Activated T-cell treated with anti-CD3 and anti-CD28 coated beads for 48 hours (primary cell): Measurements from ENCODE around the gene DDI2.
"Not testable (repeated sequence)": the region's sequence is repeated elsewhere in the genome, so short reads cannot be mapped to it uniquely, and the experiment has no call there.

Source experiments
- DNase-seq: peaks from one replicate; pipeline ENCODE4 v3.0.0-alpha.2; 2020; ENCODE audit warnings: low read depth

The DDI2 gene

GRCh38 chr1:15636436-15636835 is 19.2 kb downstream of the DDI2 start:
- no peak for DNase-seq

GRCh38 chr1:15637826-15638225 is 20.6 kb downstream of the DDI2 start:
- no peak for DNase-seq

GRCh38 chr1:15639262-15639661 is 22.0 kb downstream of the DDI2 start:
- no peak for DNase-seq

GRCh38 chr1:15639931-15640330 is 22.7 kb downstream of the DDI2 start:
- DNase-seq = no peak

- DNase-seq = no peak
These were observed 23.4 kb downstream of the DDI2 start for GRCh38 chr1:15640667-15641066.

- no peak for DNase-seq
These were observed 32.7 kb downstream of the DDI2 start for GRCh38 chr1:15649937-15650336.

GRCh38 chr1:15650433-15650832 is 33.2 kb downstream of the DDI2 start:
- DNase-seq = no peak

GRCh38 chr1:15652130-15652529 is 34.9 kb downstream of the DDI2 start:
- DNase-seq = not testable (repeated sequence)

- DNase-seq = no peak
These were observed 36.9 kb downstream of the DDI2 start for GRCh38 chr1:15654091-15654690.

GRCh38 chr1:15656464-15656863 is 39.2 kb downstream of the DDI2 start:
- no peak for DNase-seq

GRCh38 chr1:15657021-15657420 is 39.8 kb downstream of the DDI2 start:
- no peak for DNase-seq

GRCh38 chr1:15660151-15660550 is 42.9 kb downstream of the DDI2 start:
- no peak for DNase-seq

- DNase-seq = no peak
These were observed 45.2 kb downstream of the DDI2 start for GRCh38 chr1:15662477-15662876.

- no peak for DNase-seq
These were observed 46.7 kb downstream of the DDI2 start for GRCh38 chr1:15663925-15664324.

- DNase-seq = no peak
These were observed 50.1 kb downstream of the DDI2 start for GRCh38 chr1:15667362-15667761.

- DNase-seq = no peak
These were observed 51.0 kb downstream of the DDI2 start for GRCh38 chr1:15668089-15668754.

GRCh38 chr1:15669074-15669473 is 51.8 kb downstream of the DDI2 start:
- DNase-seq = no peak

GRCh38 chr1:15669864-15670263 is 52.6 kb downstream of the DDI2 start:
- DNase-seq = no peak

GRCh38 chr1:15671430-15671829 is 54.2 kb downstream of the DDI2 start:
- no peak for DNase-seq

GRCh38 chr1:15674386-15675159 is 57.3 kb downstream of the DDI2 start:
- no peak for DNase-seq

GRCh38 chr1:15676010-15676409 is 58.8 kb downstream of the DDI2 start:
- no peak for DNase-seq

- DNase-seq = no peak
These were observed 59.7 kb downstream of the DDI2 start for GRCh38 chr1:15676688-15677661.
